ENCODE results near the gene KLHL42.
"Not testable (repeated sequence)": the region's sequence is repeated elsewhere in the genome, so short reads cannot be mapped to it uniquely, and the experiment has no call there.

KLHL42 gene

DNA sequence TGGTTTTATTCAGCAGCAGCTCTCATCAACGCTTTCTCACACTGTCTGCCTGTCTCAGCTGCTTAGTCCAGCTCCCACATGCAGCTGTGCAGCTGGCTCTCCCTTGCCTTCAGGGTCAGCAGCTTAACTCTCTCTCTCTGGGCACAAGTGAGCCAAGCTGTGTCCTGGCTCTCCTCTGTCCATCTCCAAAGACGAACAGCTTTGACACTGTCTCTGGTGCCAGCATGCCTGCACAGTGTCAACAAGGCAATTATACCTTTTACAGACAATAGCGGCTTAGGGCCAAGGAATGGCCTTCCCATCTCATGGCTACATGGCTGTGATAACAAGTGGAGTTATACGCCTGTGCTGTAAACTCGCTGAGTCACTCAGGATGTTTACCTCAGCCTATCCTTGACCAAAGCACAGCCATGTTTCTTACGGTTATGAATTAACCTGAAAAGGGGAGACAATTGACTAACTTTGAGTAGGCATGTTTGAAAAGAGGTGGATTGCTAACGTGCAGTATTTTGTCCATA lies 38.4 kb downstream of the KLHL42 start:
- DNase-seq: no peak

- DNase-seq: no peak
These were observed 40.5 kb downstream of the KLHL42 start for GRCh38 chr12:27820564-27820963.

GRCh38 chr12:27821259-27821973 lies 41.4 kb downstream of the KLHL42 start:
- peak; percentile 18 for DNase-seq

DNA sequence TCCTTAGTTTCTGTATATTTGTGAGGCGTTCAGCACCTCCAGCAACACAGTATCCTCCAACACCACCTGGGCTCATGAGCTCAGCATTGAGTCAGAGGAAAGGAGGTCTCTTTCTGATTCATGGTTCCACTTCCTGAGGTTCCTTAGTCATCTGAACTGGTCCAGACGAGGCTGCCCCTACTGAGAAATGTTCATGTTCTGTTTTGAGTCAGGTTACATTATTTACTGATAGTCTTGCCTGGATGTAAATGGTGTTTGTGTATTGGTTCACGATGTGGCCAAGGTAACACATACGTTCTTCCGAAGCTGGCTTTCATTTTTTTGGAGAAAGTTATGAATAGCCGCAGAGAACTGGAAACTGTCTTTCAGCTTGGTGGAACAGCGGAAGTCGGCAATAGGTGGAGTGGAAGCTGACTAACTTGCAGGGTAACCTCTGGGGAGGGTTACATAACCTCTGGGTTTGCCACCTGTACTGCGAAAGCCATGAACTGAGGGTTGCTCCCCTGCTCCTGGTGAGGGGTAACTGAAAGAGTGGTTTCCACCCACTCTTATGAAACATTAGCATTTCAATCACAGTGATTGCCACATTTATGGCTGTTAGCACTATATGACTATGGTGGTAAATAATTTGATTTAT lies 42.2 kb downstream of the KLHL42 start:
- DNase-seq: peak; percentile 42

DNA sequence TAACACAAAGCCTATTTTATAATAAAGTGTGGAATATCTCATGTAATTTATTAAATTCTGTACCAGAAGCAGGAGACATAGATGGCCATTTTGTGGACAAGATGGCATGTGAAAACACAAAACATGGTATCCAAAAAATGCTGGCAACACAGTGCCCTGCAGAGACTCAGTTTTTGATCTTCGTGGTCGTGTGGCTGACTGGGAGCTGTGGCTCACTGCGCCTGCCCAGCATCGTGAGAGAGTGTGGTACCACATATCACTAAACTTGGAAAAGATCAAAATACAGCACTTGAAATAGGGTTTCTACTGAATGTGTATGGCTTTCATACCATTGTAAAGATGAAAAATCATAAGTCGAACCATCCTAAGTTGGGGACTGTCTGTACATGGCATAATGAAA lies 43.0 kb downstream of the KLHL42 start:
- no peak for DNase-seq

DNA sequence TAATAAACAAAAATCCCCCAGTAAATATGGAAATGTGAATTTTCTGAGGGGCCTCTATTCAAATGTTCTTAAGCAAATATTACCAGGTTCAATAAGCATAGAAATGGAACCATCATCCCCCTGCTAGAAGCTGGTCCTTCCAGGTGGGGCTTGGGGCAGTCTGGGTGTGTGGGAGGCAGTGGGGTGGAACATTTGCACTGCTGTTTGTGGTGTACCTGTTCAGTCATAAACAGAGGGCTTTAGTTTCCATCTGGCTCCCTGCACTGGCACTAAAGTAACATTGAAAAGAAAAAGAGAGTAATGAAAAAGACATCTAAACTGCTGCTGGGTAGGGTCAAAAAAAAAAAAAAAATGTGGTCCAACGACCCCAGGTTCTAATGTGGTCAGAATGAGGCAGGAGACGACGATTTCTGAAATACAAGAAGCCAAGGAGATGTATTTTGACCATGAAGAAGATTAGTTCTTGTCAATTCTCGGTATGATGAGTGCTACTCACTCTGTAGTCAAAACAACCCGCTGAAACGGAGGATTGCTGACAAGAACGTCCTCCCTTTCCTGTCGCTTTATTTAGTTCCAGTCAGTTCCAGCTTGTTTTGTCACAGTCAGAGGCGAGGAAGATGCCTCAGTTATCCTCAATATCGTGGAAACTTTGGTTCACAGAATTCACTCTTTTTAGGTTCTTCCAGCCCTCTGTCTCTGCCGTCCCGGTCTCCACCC lies 44.3 kb downstream of the KLHL42 start:
- DNase-seq: no peak

GRCh38 chr12:27826076-27826475 lies 46.0 kb downstream of the KLHL42 start:
- DNase-seq: no peak

- DNase-seq: no peak
These were observed 48.2 kb downstream of the KLHL42 start for GRCh38 chr12:27828196-27828595.

DNA sequence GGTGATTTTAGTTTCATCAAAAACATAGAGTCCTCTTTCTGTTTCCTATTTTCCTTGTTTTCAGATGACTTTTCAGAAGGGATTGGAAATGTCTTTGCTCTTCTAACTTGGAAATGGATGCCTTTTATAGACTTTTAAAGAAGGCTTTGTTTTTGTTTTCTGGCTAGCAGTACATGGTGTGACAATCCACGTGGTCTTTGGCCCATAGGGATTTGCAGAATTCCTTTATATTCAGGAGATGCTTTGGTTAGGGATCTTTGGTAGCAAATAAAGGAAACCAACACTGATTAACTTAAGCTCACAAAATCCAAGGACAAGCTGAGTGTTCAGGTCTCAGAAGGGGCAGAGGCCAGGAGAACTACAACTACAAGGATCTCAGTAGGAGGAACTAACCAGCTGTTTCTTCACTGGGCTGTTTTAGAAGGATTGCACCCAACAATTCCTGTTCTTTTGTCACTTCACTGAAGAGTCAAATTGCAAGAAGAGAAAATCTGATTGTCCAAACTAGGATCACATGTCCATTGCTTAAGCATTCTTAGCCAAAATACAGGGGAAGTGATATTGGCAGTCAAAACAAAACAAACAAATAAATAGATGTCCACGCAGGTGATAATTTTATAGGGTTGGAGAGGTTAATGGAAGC lies 58.6 kb downstream of the KLHL42 start:
- no peak for DNase-seq

DNA sequence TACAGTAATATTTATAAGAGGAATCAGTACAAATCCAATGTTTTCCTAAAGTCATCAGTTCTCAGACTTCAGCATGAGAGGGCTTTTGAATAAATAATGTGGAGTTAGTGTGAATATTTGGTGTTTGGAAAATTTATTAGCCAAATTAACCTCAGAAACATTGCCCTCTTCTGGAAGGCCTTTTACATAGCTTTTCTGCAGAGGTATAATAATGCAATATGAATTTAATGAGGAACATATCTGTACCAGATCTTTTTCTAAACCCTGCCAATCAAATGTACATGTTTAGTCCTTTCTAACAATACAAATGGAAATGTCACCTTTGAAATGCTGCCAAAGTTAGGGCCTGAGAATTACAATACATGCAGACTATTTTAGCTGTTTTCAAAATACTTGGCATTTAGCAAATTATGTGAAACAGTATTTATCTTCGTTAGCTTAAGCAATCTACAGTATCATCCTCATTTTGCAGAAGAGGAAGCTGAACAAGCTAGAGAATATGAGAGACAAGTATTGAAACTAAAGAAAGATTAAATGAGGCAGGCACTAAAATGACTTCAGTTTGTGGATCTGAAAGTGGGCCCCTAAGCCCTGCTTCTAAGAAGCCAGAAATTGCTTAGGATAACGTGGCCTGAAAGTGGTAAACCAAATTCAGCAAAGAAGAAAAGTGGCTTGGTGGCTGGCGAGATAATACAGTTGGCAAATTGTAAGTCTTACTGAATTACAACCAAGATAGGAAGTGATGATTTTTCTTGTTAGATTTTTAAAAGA lies 60.4 kb downstream of the KLHL42 start:
- no peak for DNase-seq

DNA sequence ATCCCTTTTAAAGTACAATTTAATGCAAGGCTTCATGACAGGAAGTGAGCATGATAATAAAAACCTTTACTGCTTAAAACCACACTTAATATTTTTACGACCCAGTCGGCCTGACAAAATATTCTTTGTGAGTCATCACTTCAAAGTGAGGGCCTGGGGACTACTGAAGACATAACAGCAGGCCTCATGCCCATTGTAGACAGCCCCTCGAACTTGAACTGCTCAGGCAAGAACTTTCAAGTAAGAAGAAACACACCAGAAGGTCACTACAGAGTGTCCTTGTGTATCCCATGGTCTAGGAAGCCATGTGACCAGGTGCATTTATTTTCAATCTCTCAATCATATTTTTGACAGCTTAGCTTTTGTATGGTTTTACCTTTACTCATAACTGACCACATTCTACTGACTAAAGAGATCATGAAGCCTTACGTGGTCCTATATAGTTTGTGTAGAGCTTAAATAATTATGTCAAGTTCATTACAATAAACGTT lies 61.4 kb downstream of the KLHL42 start:
- DNase-seq: no peak

DNA sequence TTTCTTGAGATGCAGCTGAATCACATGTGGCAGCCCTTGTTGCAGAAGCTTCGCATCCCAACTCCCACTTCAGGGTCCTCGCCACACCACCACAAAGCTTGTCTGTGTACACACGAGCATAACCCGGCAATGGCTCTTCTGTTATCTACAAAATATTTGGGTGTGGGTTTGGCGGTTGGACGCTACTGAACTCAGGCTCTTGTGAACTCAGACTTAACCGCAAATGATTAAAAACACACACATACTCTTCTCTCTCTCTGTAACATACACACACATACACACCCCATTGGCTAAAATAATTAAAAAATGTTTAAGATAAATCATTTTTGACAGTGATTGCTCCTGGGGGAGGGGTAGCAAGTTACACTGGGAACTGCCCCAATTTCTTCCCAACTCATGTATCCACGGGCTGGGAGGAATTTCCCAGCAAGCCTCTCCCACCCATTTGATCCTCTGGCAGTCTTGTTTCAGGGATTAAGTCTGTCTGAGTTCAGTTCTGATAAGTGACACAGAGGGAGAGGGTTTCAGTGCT lies 63.7 kb downstream of the KLHL42 start:
- DNase-seq: no peak

GRCh38 chr12:27844366-27845090 lies 64.5 kb downstream of the KLHL42 start:
- no peak for DNase-seq

DNA sequence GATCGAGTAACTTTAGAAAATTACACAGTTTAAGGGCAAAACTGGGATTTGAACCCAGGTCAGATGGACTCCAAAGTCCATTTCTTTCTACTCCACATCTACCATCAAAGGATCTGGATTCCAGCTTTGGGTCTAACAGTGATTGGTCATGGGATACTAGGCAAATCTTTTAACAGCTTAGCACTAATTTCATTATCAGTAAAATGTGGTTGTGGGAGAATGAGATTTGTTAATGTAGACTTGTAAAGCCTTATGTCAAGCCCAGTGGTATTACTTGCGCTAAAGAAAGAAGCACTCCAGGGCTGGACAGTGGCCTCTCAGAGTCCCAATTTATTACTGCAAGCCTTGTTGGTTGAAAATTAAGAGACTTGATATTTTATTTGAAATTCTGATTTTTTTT lies 65.2 kb downstream of the KLHL42 start:
- DNase-seq: no peak

DNA sequence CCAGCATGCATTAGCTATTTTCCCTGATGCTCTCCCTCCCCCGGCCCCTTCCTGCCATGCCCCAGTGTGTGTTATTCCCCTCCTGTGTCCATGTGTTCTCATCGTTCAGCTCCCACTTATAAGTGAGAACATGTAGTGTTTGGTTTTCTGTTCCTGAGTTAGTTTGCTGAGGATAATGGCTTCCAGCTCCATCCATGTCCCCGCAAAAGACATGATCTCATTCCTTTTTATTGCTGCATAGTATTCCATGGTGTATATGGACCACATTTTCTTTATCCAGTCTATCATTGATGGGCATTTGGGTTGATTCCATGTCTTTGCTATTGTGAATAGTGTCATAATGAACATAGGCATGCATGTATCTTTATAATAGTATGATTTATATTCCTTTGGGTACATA lies 65.7 kb downstream of the KLHL42 start:
- not testable (repeated sequence) for DNase-seq

- not testable (repeated sequence) for DNase-seq
These were observed 67.3 kb downstream of the KLHL42 start for GRCh38 chr12:27847293-27847692.

DNA sequence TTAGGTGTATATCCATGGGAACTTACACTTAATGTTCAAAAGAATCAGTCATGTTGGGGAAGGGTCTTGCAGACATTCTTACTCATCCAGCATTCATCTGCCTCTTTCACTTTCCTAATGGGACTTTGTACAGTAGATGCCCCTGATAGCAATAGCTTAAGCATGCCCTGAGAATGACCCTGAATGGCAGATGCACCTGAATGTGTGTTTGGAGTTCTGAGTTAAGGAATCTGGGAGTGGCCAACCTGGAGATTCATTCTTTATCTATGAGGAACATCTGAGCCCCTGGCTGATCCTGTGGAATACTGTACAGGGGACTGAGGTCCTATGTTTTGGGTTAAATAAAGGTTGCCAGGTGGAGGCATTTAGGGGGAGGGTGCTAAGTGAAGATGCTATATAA lies 71.3 kb downstream of the KLHL42 start:
- DNase-seq: no peak

GRCh38 chr12:27852117-27852516 lies 72.1 kb downstream of the KLHL42 start:
- no peak for DNase-seq

Measured in activated CD8-positive, alpha-beta memory T cell treated with anti-CD3 and anti-CD28 coated beads, Interleukin-2, amount 50 U/mL, for 4 hours (primary cell).